Sigmoid colon (tissue), 7 donors: ENCODE measurements around the gene SCNN1B. TPM values are rescaled to one million over a fixed set of nuclear protein-coding genes. Genes with fewer than 3 reads are reported as not detected.
"Not testable (repeated sequence)": the region's sequence is repeated elsewhere in the genome, so short reads cannot be mapped to it uniquely, and the experiment has no call there.

ENCODE experiments used
- DNase-seq: peaks from one replicate; pipeline ENCODE4 v3.0.0-alpha.2; 2019
- H3K27ac ChIP-seq, 4 donors: fragments of 200-600 bp; sonication (generic); one replicate each; pipeline ENCODE4 v1.5.1; 2016 to 2019; ENCODE audit warnings: mild to moderate bottlenecking in 1 of 4
- H3K27me3 ChIP-seq, 3 donors: fragments of 200-600 bp; sonication (generic); one replicate each; pipeline ENCODE4 v1.5.1; 2019; ENCODE audit warnings: mild to moderate bottlenecking in 1 of 3
- H3K36me3 ChIP-seq, 4 donors: fragments of 200-600 bp; sonication (generic); one replicate each; pipeline ENCODE4 v1.5.1; 2016 to 2019
- H3K4me1 ChIP-seq, 4 donors: fragments of 200-600 bp; sonication (generic); one replicate each; pipeline ENCODE4 v1.5.1; 2017 to 2019
- H3K4me3 ChIP-seq, 4 donors: fragments of 200-600 bp; sonication (generic); one replicate each; pipeline ENCODE4 v1.5.1; 2017 to 2019; ENCODE audit warnings: mild to moderate bottlenecking in 2 of 4, moderate library complexity in 1 of 4
- H3K9me3 ChIP-seq, 4 donors: fragments of 200-600 bp in 3 of 4; sonication (generic) in 3 of 4; one replicate each; pipeline versions ENCODE4 v1.5.1 to v1.6.1; 2013 to 2019
- EP300 ChIP-seq, 4 donors: sonication (generic); formaldehyde crosslinking; IDR thresholded peaks; one replicate each; pipeline ENCODE4 v1.6.1; 2017; ENCODE audit warnings: antibody characterized with exemption in 4 of 4
- POLR2A ChIP-seq, 2 donors: fragments of 450-650 bp; IDR thresholded peaks; one replicate each; pipeline ENCODE4 v1.6.1; 2016; ENCODE audit warnings: antibody characterized with exemption in 2 of 2, mild to moderate bottlenecking in 2 of 2, moderate library complexity in 2 of 2
- POLR2AphosphoS5 ChIP-seq, 4 donors: sonication (generic); formaldehyde crosslinking; IDR thresholded peaks; one replicate each; pipeline ENCODE4 v1.6.1; 2017; ENCODE audit warnings: antibody characterized with exemption in 4 of 4
- WGBS, 2 donors: extraction: QIAGEN DNeasy Blood & Tissue Kit; methylation state at CpG; one replicate each; pipeline ENCODE4 v1.1.7; 2013; 5-methylcytosine and 5-hydroxymethylcytosine counted together
- intact Hi-C: fragments of 100-400 bp; cut with DNase I; formaldehyde crosslinking; loops from one replicate; pipeline ENCODE4 v1.15.1; 2023
- polyA plus RNA-seq, 3 donors: library from polyadenylated mRNA; stranded (reverse); fragments of 200-250 nt; gene quantifications; one replicate each; pipeline ENCODE4 v1.2.3, GENCODE V29; 2013
- total RNA-seq, 4 donors: library from RNA; depleted of rRNA; stranded (reverse); fragments of >200 nt; gene quantifications; one replicate each; pipeline ENCODE4 v1.1.0, GENCODE V29; 2016
- TF ChIP-seq, protein P1 (sequence below), 4 experiments: fragments of 450-650 bp in 3 of 4; fragments of 200-600 bp in 1 of 4; IDR thresholded peaks; one replicate each; pipeline ENCODE4 v1.5.1; 2016 to 2019; ENCODE audit warnings: antibody characterized with exemption in 4 of 4, mild to moderate bottlenecking in 3 of 4, moderate library complexity in 2 of 4
- donor health status: healthy with polysubstance abuse.
- donor health status: Bipolar disorder and iron deficiency.
- donor health status: healthy.

Gene SCNN1B
- total and polyA plus RNA-seq, 7 donors, result 1.7 to 212 (median 9.2) TPM

- DNase-seq, result no peak
- intact Hi-C loops, result no loop called here
- H3K27me3 ChIP-seq, result no peaks in the 10 kb centered on the region
- H3K9me3 ChIP-seq, result no peaks in the 10 kb centered on the region
- TF ChIP-seq POLR2A (IDR thresholded peaks at IDR 0.05), result no peak
- peaks cover 0 to 35% (median 10%) of the 10 kb centered on the region in 4 donors for H3K4me1 ChIP-seq
- peaks cover 0 to 55% (median 22%) of the 10 kb centered on the region in 4 donors for H3K36me3 ChIP-seq
- H3K27ac ChIP-seq, result no peak overlapping the region
- 92 to 94% methylated on average over 5 of the region's 5 CpGs for WGBS, 2 donors
- H3K4me3 ChIP-seq, result no peak overlapping the region
Observed at GRCh38 chr16:23389201-23389600, 87.1 kb downstream of the SCNN1B start.

DNA sequence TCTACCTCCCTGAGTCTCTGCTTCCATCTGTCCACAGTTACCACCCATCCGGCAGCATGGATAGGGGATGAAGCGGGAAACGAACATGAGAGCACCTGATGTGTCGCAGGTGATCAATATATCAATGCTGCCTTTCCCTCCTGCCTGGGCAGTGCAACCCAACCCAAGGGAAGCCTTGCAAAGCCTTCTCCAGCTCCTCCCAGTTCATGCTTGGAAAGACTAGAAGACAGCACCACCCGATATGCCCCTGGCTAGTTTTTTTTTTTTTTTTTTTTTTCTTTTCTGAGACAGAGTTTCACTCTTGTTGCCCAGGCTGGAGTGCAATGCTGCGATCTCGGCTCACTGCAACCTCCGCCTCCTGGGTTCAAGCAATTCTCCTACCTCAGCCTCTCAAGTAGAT is 87.8 kb downstream of the SCNN1B start:
- intact Hi-C loops, result loop anchor here (5.0 kb wide), 1 partner anchor 48 kb away; no protein-coding TSS in a partner anchor
- peak; percentile 21 for DNase-seq

DNA sequence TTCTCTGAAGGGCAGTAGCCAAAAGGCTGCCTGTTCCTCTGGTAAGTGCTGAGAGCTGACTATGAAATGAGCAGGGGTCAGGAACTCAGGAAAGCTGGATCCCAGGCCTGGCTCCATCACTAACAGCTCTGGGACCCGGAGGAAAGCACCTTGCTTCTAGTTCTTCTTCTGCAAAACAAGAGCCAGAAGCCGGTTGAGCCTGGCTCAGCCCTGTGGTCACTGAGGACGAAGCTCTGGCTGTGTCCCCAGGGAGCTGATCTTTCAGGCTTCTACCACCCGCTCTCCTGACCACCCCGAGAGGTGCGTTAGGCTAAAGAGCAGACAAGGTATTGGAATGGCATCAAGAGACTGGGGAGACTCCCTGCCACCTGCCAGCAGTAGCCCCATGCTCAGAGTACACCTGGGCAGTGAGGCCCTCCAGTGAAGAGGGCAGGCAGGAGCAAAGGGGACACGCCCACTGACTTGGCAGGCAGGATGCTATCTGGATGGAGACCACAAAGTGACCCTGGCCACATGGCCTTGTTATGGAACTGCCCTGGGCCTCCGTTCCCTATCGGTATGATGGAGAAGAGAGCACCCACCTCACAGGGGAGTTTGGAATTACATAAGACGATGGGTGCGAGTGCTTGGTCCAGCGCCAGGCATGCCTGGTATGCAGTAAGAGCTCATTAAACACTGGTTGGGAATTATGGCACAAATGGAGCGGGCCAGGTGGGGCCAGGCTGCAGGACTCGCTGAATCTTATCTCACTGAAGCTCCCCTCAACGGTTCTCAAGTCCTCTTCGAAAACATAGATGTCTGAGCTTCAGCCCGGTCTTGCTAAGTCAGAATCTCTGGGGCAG is 89.5 kb downstream of the SCNN1B start:
- intact Hi-C loops, result loop anchor here (5.0 kb wide), 1 partner anchor 49 kb away; no protein-coding TSS in a partner anchor
- peak; percentile 53 for DNase-seq

More for the DNA sequence above, 87.8 kb downstream of the SCNN1B start:
- H3K9me3 ChIP-seq, H3K4me3 ChIP-seq, H3K27me3 ChIP-seq: not testable (repeated sequence)
- H3K4me1 ChIP-seq, result peaks cover 0 to 39% (median 10%) of the 10 kb centered on the region in 4 donors
- WGBS, 2 donors, result 97 to 98% methylated on average over 8 of the region's 8 CpGs
- peak overlapping the region in 3 of 4 donors; percentile 66 to 78 (median 68) for H3K27ac ChIP-seq
- peaks cover 0 to 55% (median 22%) of the 10 kb centered on the region in 4 donors for H3K36me3 ChIP-seq

DNA sequence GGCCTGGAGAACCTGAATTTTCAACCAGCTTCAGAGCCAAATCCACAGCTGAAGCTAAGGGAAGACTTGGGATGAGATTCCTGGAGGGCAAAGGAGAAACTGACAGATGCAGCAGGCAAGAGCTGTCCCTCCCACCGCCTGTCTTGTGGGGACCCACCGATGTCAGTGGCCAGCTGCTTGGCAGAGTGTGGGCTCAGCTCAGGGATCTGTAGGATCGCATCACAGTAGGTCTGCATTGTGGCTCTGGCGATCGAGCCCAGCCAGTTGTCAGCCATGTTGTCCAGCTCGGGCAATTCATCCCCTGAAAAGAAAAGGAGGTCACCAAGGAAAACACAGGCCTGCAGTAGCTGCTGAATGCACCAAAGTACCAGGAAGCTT is 90.1 kb downstream of the SCNN1B start:
- TF ChIP-seq EP300 (IDR thresholded peaks at IDR 0.05) (no peak), POLR2A (IDR thresholded peaks at IDR 0.05) (no peak), POLR2AphosphoS5 (IDR thresholded peaks at IDR 0.05) (no peak)
- TF ChIP-seq, protein P1, sequence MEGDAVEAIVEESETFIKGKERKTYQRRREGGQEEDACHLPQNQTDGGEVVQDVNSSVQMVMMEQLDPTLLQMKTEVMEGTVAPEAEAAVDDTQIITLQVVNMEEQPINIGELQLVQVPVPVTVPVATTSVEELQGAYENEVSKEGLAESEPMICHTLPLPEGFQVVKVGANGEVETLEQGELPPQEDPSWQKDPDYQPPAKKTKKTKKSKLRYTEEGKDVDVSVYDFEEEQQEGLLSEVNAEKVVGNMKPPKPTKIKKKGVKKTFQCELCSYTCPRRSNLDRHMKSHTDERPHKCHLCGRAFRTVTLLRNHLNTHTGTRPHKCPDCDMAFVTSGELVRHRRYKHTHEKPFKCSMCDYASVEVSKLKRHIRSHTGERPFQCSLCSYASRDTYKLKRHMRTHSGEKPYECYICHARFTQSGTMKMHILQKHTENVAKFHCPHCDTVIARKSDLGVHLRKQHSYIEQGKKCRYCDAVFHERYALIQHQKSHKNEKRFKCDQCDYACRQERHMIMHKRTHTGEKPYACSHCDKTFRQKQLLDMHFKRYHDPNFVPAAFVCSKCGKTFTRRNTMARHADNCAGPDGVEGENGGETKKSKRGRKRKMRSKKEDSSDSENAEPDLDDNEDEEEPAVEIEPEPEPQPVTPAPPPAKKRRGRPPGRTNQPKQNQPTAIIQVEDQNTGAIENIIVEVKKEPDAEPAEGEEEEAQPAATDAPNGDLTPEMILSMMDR (IDR thresholded peaks at IDR 0.05), result no peak
- no peaks in the 10 kb centered on the region for H3K27me3 ChIP-seq
- peak; percentile 59 for DNase-seq
- intact Hi-C loops, result loop anchor here (5.0 kb wide), 1 partner anchor 50 kb away; no protein-coding TSS in a partner anchor
- H3K4me1 ChIP-seq, result peaks cover 0 to 39% (median 10%) of the 10 kb centered on the region in 4 donors
- H3K27ac ChIP-seq, result peak overlapping the region in 3 of 4 donors; percentile 66 to 78 (median 68)
- WGBS, 2 donors, result 95 to 97% methylated on average over 6 of the region's 6 CpGs
- H3K9me3 ChIP-seq, result no peaks in the 10 kb centered on the region
- peaks cover 0 to 73% (median 25%) of the 10 kb centered on the region in 4 donors for H3K36me3 ChIP-seq
- no peak overlapping the region for H3K4me3 ChIP-seq

More for the DNA sequence above, 89.5 kb downstream of the SCNN1B start:
- H3K9me3 ChIP-seq, result no peaks in the 10 kb centered on the region
- H3K4me3 ChIP-seq, result no peak overlapping the region
- WGBS, 2 donors, result 91 to 95% methylated on average over 17 of the region's 17 CpGs
- H3K27me3 ChIP-seq, result no peaks in the 10 kb centered on the region
- H3K27ac ChIP-seq, result peak overlapping the region in 3 of 4 donors; percentile 66 to 78 (median 68)
- TF ChIP-seq, protein P1 (IDR thresholded peaks at IDR 0.05), result no peak
- peaks cover 0 to 67% (median 22%) of the 10 kb centered on the region in 4 donors for H3K36me3 ChIP-seq
- H3K4me1 ChIP-seq, result peaks cover 0 to 39% (median 10%) of the 10 kb centered on the region in 4 donors

DNA sequence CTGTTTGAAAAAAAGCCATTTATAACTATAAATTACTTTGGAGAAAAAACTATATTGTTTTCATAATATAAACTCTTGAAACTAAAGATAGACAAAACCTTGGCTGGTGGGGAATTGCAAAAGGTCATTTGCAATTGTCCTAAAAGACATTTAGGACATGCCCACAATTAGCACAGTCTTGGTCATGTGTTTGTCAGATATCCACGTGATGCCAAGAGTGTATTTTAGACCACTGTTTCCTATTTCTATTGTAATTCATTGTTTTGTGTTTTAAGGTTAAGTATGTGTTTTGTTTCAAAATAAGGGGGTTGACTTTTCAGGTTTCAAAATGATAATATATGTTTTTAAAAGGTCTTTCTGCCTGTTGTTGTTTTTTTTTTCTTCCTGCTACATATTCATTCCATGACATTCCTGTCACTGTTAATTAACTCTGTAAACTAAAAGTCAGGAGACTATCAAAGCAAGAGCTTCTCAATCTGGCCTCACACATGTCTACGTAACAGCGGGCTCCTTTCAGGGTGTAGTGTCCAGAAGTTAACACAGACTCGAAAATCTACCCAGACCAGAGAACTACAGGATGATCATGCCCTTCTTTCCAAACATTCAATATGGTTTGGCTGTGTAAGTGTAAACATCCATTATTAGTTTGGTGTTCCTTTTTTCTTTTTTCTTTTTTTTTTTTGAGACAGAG is 92.2 kb downstream of the SCNN1B start:
- Histone ChIP-seq H3K36me3 (peaks cover 8 to 71% (median 19%) of the 10 kb centered on the region in 4 donors), H3K27ac (peak overlapping the region; percentile 31 to 78 (median 67)), H3K4me1 (peaks cover 0 to 49% (median 18%) of the 10 kb centered on the region in 4 donors), H3K4me3 (no peak overlapping the region), H3K9me3 (no peaks in the 10 kb centered on the region), H3K27me3 (no peaks in the 10 kb centered on the region)
- no peak for DNase-seq
- intact Hi-C loops, result loop anchor here (5.0 kb wide), 1 partner anchor 52 kb away; no protein-coding TSS in a partner anchor
- peak in 1 of 4 donors; percentile 16 for TF ChIP-seq POLR2AphosphoS5 (IDR thresholded peaks at IDR 0.05)
- no peak for TF ChIP-seq POLR2A (IDR thresholded peaks at IDR 0.05)
- WGBS, 2 donors, result 79 to 92% methylated on average over 4 of the region's 4 CpGs

GRCh38 chr16:23395732-23396131 is 93.6 kb downstream of the SCNN1B start:
- intact Hi-C loops, result no loop called here

More at GRCh38 chr16:23395732-23396131, 93.6 kb downstream of the SCNN1B start:
- H3K36me3 ChIP-seq, result peaks cover 8 to 71% (median 17%) of the 10 kb centered on the region in 4 donors
- peaks cover 0 to 46% (median 20%) of the 10 kb centered on the region in 4 donors for H3K4me1 ChIP-seq
- no peak overlapping the region for H3K27ac ChIP-seq
- DNase-seq, result no peak
- no peaks in the 10 kb centered on the region for H3K9me3 ChIP-seq
- WGBS, 2 donors, result 97 to 98% methylated on average over 6 of the region's 6 CpGs
- no peak overlapping the region for H3K4me3 ChIP-seq
- H3K27me3 ChIP-seq, result no peaks in the 10 kb centered on the region
- TF ChIP-seq EP300 (IDR thresholded peaks at IDR 0.05) (no peak), POLR2AphosphoS5 (IDR thresholded peaks at IDR 0.05) (no peak), POLR2A (IDR thresholded peaks at IDR 0.05) (no peak)
- TF ChIP-seq, protein P1 (IDR thresholded peaks at IDR 0.05), result no peak
